ENCODE measurements around the gene CLRN3.

- TF ChIP-seq CTCF (conservative IDR thresholded peaks at IDR 0.05 in 1 of 2, IDR thresholded peaks at IDR 0.05 in 1 of 2; ENCODE audit: extremely low read depth in 1 of 2, insufficient read depth in 1 of 2, low read depth in 1 of 2, low read length in 2 of 2) (no peak), EZH2 (IDR thresholded peaks at IDR 0.05; ENCODE audit: borderline replicate concordance, low read length) (no peak)
Observed at GRCh38 chr10:127851661-127852194, 41.0 kb downstream of the CLRN3 start.

Data from mammary epithelial cell (primary cell).